Uterus (tissue), 4 donors: ENCODE data around the gene PRRC1. TPM values are rescaled to one million over a fixed set of nuclear protein-coding genes. Genes with fewer than 3 reads are reported as not detected.
A peak's percentile ranks its signal among the peaks of the same experiment; 100 is the strongest.
"Not testable (repeated sequence)": the region's sequence is repeated elsewhere in the genome, so short reads cannot be mapped to it uniquely, and the experiment has no call there.

Experiments
- DNase-seq, 2 donors: peaks; one replicate each; pipeline ENCODE4 v3.0.0-alpha.2; 2019 to 2020
- H3K27ac ChIP-seq, 2 donors: fragments of 200-600 bp; sonication (generic); 1 replicate in 1 of 2; 2 replicates in 1 of 2; pipeline ENCODE4 v1.5.1; 2016 to 2018
- H3K27me3 ChIP-seq, 2 donors: fragments of 200-600 bp; sonication (generic); one replicate each; pipeline ENCODE4 v1.5.1; 2018 to 2019; ENCODE audit warnings: control low read depth in 1 of 2
- H3K36me3 ChIP-seq, 2 donors: fragments of 200-600 bp; sonication (generic); one replicate each; pipeline ENCODE4 v1.5.1; 2019; ENCODE audit warnings: control low read depth in 1 of 2
- H3K4me1 ChIP-seq, 2 donors: fragments of 200-600 bp; sonication (generic); one replicate each; pipeline ENCODE4 v1.5.1; 2018 to 2019; ENCODE audit warnings: control low read depth in 1 of 2
- H3K4me3 ChIP-seq, 2 donors: fragments of 200-600 bp; sonication (generic); 1 replicate in 1 of 2; 2 replicates in 1 of 2; pipeline ENCODE4 v1.5.1; 2018 to 2019; ENCODE audit warnings: mild to moderate bottlenecking in 1 of 2
- H3K9me3 ChIP-seq, 2 donors: fragments of 200-600 bp; sonication (generic); one replicate each; pipeline ENCODE4 v1.5.1; 2019; ENCODE audit warnings: control low read depth in 1 of 2
- CTCF ChIP-seq, 4 experiments: fragments of 200-600 bp in 2 of 4; fragments of 450-650 bp in 2 of 4; sonication (generic) in 2 of 4; IDR thresholded peaks; one replicate each; pipeline ENCODE4 v1.5.1; 2016 to 2019; ENCODE audit warnings: antibody characterized with exemption in 4 of 4, mild to moderate bottlenecking in 2 of 4, moderate library complexity in 1 of 4
- POLR2A ChIP-seq, 2 donors: fragments of 450-650 bp; IDR thresholded peaks; one replicate each; pipeline ENCODE4 v1.6.1; 2016; ENCODE audit warnings: antibody characterized with exemption in 2 of 2, mild to moderate bottlenecking in 1 of 2, moderate library complexity in 1 of 2
- intact Hi-C: fragments of 100-400 bp; cut with DNase I; formaldehyde crosslinking; loops from one replicate; pipeline ENCODE4 v1.15.1; 2023; ENCODE audit warnings: low total_unique reads
- total RNA-seq, 4 donors: library from RNA; depleted of rRNA in 3 of 4; stranded (reverse); fragments of >200 nt in 3 of 4; gene quantifications; one replicate each; pipeline versions ENCODE4 v1.1.0 to v1.2.4, GENCODE V29; 2014 to 2023
- donor health status: DM: yes; HTN: yes; CAD: no.

Gene PRRC1
- total RNA-seq, 4 donors from 2014 or later, result 32.9 to 109 (median 77.3) TPM

GRCh38 chr5:127564002-127564769 is 46.7 kb downstream of the PRRC1 start:
- Histone ChIP-seq H3K4me1 (no peaks in the 10 kb centered on the region), H3K4me3 (no peak overlapping the region), H3K36me3 (no peaks in the 10 kb centered on the region), H3K27me3 (no peaks in the 10 kb centered on the region), H3K27ac (no peak overlapping the region), H3K9me3 (no peaks in the 10 kb centered on the region)
- TF ChIP-seq POLR2A (IDR thresholded peaks at IDR 0.05) (no peak), CTCF (IDR thresholded peaks at IDR 0.05) (peak; percentile 44 to 79 (median 58))
- DNase-seq, result peak in 1 of 2 donors; percentile 30
- intact Hi-C loops, result no loop called here

- Histone ChIP-seq H3K27ac (no peak overlapping the region), H3K9me3 (no peaks in the 10 kb centered on the region), H3K4me1 (no peaks in the 10 kb centered on the region), H3K4me3 (no peak overlapping the region), H3K36me3 (no peaks in the 10 kb centered on the region), H3K27me3 (no peaks in the 10 kb centered on the region)
- TF ChIP-seq POLR2A (IDR thresholded peaks at IDR 0.05) (no peak), CTCF (IDR thresholded peaks at IDR 0.05) (no peak)
- intact Hi-C loops, result no loop called here
- DNase-seq, result no peak
These were observed 48.3 kb downstream of the PRRC1 start for GRCh38 chr5:127565586-127566270.

- no peaks in the 10 kb centered on the region for H3K9me3 ChIP-seq
- no peaks in the 10 kb centered on the region for H3K36me3 ChIP-seq
- H3K4me3 ChIP-seq, result no peak overlapping the region
- no peak overlapping the region for H3K27ac ChIP-seq
- no peaks in the 10 kb centered on the region for H3K4me1 ChIP-seq
- DNase-seq, result no peak
- intact Hi-C loops, result no loop called here
- no peaks in the 10 kb centered on the region for H3K27me3 ChIP-seq
- TF ChIP-seq CTCF (IDR thresholded peaks at IDR 0.05), result no peak
- no peak for TF ChIP-seq POLR2A (IDR thresholded peaks at IDR 0.05)
These were observed 49.8 kb downstream of the PRRC1 start for GRCh38 chr5:127567026-127567768.

GRCh38 chr5:127568166-127568565 is 50.7 kb downstream of the PRRC1 start:
- Histone ChIP-seq H3K27me3 (no peaks in the 10 kb centered on the region), H3K4me3 (no peak overlapping the region)
- intact Hi-C loops, result no loop called here

GRCh38 chr5:127569471-127569870 is 52.0 kb downstream of the PRRC1 start:
- H3K27me3 ChIP-seq, H3K9me3 ChIP-seq, H3K36me3 ChIP-seq, intact Hi-C loops, H3K27ac ChIP-seq, H3K4me3 ChIP-seq, DNase-seq, H3K4me1 ChIP-seq: not testable (repeated sequence)

More at GRCh38 chr5:127568166-127568565, 50.7 kb downstream of the PRRC1 start:
- Histone ChIP-seq H3K36me3 (no peaks in the 10 kb centered on the region), H3K9me3 (no peaks in the 10 kb centered on the region), H3K4me1 (no peaks in the 10 kb centered on the region), H3K27ac (no peak overlapping the region)
- no peak for DNase-seq
- TF ChIP-seq POLR2A (IDR thresholded peaks at IDR 0.05) (no peak), CTCF (IDR thresholded peaks at IDR 0.05) (no peak)
